ENCODE data around the gene ARHGEF11. TPM values are rescaled to one million over a fixed set of nuclear protein-coding genes. Genes with fewer than 3 reads are reported as not detected.

The ARHGEF11 gene
- total RNA-seq, 1 experiment from 2014 or later, result 41.1 TPM

DNA sequence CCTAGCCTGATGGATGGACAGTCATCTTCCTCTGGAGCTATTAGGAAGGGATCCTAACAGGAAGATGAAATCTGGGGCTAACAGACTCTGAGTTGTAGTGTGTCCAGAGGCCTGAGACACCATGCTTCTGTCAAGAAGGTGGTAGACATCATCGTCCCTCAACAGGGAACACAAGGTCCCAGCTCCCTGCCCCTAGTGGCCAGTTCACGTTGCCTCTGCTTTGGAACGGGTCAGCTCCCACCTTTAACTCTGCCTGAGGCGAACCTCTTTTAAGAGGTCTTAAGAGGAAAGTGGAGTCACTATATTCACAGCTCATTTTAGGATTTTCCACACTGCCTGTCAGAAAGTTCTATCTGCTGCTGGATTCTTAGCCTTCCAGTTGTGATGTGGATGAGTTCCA, 96.8 kb downstream of the ARHGEF11 start:
- H3T11ph ChIP-seq (ENCODE audit: low read length), result no peak overlapping the region
- no peak overlapping the region for H3K27ac ChIP-seq (ENCODE audit: insufficient read length, low read depth, low read length)
- H3K36me3 Mint-ChIP-seq (ENCODE audit: insufficient read depth in 1 of 3, low read depth in 3 of 3), result peaks cover 55 to 92% (median 85%) of the 10 kb centered on the region in 3 experiments
- H2BK5ac ChIP-seq (ENCODE audit: insufficient read length, low read length), result no peak overlapping the region
- no peak overlapping the region for H4K8ac ChIP-seq (replicated peaks; ENCODE audit: insufficient read length, low read depth, low read length)
- H3K4me3 Mint-ChIP-seq, result no peak overlapping the region
- H4K91ac ChIP-seq (ENCODE audit: insufficient read length, low read depth, low read length), result no peak overlapping the region
- no peak overlapping the region for H3K14ac ChIP-seq (ENCODE audit: insufficient read depth, low read length)
- no peaks in the 10 kb centered on the region for H3K79me1 ChIP-seq (ENCODE audit: insufficient read depth, low read depth, low read length, poor library complexity, severe bottlenecking)
- H3K27me3 ChIP-seq (ENCODE audit: insufficient read depth, low read length), result no peaks in the 10 kb centered on the region
- H2BK20ac ChIP-seq (ENCODE audit: low read depth, low read length, poor library complexity, severe bottlenecking), result no peak overlapping the region
- no peaks in the 10 kb centered on the region for H3K27me3 Mint-ChIP-seq (ENCODE audit: low read depth)
- no peaks in the 10 kb centered on the region for H3K79me2 ChIP-seq (ENCODE audit: insufficient read depth, low read length)
- no peak overlapping the region for H2BK15ac ChIP-seq (ENCODE audit: low read depth, low read length)
- H3K9ac ChIP-seq (ENCODE audit: extremely low read depth, insufficient read length, low read length), result no peak overlapping the region
- no peak overlapping the region for H3K4ac ChIP-seq (ENCODE audit: low read depth, low read length)
- H3K23ac ChIP-seq (ENCODE audit: insufficient read length, low read depth, low read length), result no peak overlapping the region
- H3K9me3 ChIP-seq (ENCODE audit: control insufficient read depth, low read depth, low read length), result no peaks in the 10 kb centered on the region
- no CpG with 5 or more reads among the region's 4 CpGs for WGBS (ENCODE audit: extremely low coverage, insufficient read length, low lambda C conversion rate)
- H3K27ac Mint-ChIP-seq, result no peak overlapping the region
- H2AFZ ChIP-seq (ENCODE audit: low read length), result no peak overlapping the region
- H2BK12ac ChIP-seq (ENCODE audit: insufficient read length, low read depth, low read length), result no peak overlapping the region
- TF ChIP-seq, protein P1, sequence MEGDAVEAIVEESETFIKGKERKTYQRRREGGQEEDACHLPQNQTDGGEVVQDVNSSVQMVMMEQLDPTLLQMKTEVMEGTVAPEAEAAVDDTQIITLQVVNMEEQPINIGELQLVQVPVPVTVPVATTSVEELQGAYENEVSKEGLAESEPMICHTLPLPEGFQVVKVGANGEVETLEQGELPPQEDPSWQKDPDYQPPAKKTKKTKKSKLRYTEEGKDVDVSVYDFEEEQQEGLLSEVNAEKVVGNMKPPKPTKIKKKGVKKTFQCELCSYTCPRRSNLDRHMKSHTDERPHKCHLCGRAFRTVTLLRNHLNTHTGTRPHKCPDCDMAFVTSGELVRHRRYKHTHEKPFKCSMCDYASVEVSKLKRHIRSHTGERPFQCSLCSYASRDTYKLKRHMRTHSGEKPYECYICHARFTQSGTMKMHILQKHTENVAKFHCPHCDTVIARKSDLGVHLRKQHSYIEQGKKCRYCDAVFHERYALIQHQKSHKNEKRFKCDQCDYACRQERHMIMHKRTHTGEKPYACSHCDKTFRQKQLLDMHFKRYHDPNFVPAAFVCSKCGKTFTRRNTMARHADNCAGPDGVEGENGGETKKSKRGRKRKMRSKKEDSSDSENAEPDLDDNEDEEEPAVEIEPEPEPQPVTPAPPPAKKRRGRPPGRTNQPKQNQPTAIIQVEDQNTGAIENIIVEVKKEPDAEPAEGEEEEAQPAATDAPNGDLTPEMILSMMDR (conservative IDR thresholded peaks at IDR 0.05), result peak; percentile 70
- H2BK120ac ChIP-seq (ENCODE audit: low read depth, low read length, poor library complexity, severe bottlenecking), result no peak overlapping the region
- H4K20me1 ChIP-seq (ENCODE audit: control insufficient read depth, insufficient read depth, insufficient read length), result no peaks in the 10 kb centered on the region
- peak; percentile 51 for DNase-seq
- H4K5ac ChIP-seq (ENCODE audit: insufficient read length, low read depth, low read length), result no peak overlapping the region
- no peak overlapping the region for H3K18ac ChIP-seq (ENCODE audit: insufficient read length, low read depth, low read length)
- H2AK5ac ChIP-seq (ENCODE audit: insufficient read length, low read length), result no peak overlapping the region
- H3K23me2 ChIP-seq (ENCODE audit: insufficient read length, low read depth, low read length, poor library complexity, severe bottlenecking), result no peaks in the 10 kb centered on the region
- H3K9me3 Mint-ChIP-seq, result no peaks in the 10 kb centered on the region
- H3K4me1 ChIP-seq (ENCODE audit: insufficient read depth, low read length), result no peaks in the 10 kb centered on the region
- no peak overlapping the region for H3K56ac ChIP-seq (ENCODE audit: insufficient read length, low read depth, low read length)
- H3K4me2 ChIP-seq (ENCODE audit: insufficient read depth, insufficient read length, low read length), result no peak overlapping the region
- peaks cover 3 to 4% of the 10 kb centered on the region in 2 experiments; a peak in 3 of 4 replicates for H3K4me1 Mint-ChIP-seq

All from H9 (cell line).